HT1080 (cell line): ENCODE measurements around the gene GALNTL6. TPM values are rescaled to one million over a fixed set of nuclear protein-coding genes. Genes with fewer than 3 reads are reported as not detected.
A peak's percentile ranks its signal among the peaks of the same experiment; 100 is the strongest.
"Not testable (repeated sequence)": the region's sequence is repeated elsewhere in the genome, so short reads cannot be mapped to it uniquely, and the experiment has no call there.

Experiments
- DNase-seq: peaks from one replicate; pipeline ENCODE4 v3.0.0-alpha.2; 2015; ENCODE audit warnings: low read depth
- total RNA-seq: library from RNA; depleted of rRNA; stranded (reverse); fragments of >200 nt; shearing (Covaris generic); gene quantifications from 2 replicates; pipeline ENCODE4 v1.2.3, GENCODE V29; 2014

GALNTL6 gene
- total RNA-seq, 1 experiment from 2014 or later, result not detected

GRCh38 chr4:172725581-172725980 lies 912.4 kb downstream of the GALNTL6 start:
- no peak for DNase-seq

DNA sequence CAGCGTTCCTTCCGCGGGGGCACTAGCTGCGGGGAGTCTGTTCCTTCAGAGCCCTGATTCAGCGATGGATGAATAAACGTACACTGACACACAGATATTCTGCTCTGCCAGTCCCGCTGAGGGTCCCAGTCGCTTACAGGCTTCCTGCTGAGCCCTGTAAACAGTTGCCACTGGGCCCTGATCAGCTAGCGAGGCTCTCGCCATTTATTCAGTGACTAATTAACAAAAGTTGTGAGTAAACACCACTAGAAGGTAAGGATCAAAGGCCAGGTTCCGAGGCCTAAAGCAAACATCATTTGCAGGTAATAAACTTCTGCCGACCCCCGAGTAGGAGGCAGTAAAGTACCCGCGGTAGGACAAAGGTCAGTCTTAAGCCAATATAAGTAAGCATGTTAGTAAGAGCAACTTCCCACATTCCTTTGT lies 912.8 kb downstream of the GALNTL6 start:
- no peak for DNase-seq

- DNase-seq, result no peak
Measured at GRCh38 chr4:172727631-172728030, 914.4 kb downstream of the GALNTL6 start.

DNA sequence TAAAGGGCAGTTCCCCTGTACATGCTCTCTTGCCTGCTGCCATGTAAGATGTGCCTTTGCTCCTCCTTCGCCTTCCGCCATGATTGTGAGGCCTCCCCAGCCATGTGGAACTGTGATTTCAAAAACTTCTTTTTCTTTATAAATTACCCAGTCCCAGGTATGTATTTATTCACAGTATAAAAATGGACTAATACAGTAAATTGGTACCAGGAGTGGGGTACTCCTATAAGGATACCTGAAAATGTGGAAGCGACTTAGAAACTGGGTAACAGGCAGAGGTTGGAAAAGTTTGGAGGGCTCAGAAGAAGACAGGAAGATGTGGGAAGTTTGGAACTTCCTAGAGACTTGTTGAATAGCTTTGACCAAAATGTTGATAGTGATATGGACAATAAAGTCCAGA lies 920.4 kb downstream of the GALNTL6 start:
- not testable (repeated sequence) for DNase-seq

GRCh38 chr4:172734555-172734954 lies 921.4 kb downstream of the GALNTL6 start:
- no peak for DNase-seq

DNA sequence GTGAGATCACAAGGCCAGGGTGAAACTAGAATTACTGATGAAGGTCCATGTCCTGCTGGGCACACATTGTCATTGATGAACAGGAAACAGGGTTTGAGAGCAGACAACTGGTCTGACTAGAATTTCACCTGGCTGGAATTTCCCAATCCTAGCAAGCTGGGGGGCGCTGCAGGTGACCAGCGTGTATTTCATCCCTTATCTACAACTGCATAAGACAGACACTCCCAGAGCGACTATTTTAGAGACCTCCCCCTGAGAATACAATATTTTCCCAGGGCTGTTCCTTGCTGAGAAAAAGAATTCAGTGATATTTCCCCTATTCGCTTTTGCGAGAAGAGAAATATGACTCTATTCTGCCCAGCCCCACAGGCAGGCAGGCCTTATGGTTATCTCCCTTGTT lies 922.8 kb downstream of the GALNTL6 start:
- DNase-seq, result no peak

GRCh38 chr4:172740434-172740833 lies 927.2 kb downstream of the GALNTL6 start:
- DNase-seq, result no peak

GRCh38 chr4:172750910-172751309 lies 937.7 kb downstream of the GALNTL6 start:
- no peak for DNase-seq

- DNase-seq, result no peak
Measured at GRCh38 chr4:172751550-172751949, 938.3 kb downstream of the GALNTL6 start.

GRCh38 chr4:172758586-172759340 lies 945.6 kb downstream of the GALNTL6 start:
- peak; percentile 85 for DNase-seq

DNA sequence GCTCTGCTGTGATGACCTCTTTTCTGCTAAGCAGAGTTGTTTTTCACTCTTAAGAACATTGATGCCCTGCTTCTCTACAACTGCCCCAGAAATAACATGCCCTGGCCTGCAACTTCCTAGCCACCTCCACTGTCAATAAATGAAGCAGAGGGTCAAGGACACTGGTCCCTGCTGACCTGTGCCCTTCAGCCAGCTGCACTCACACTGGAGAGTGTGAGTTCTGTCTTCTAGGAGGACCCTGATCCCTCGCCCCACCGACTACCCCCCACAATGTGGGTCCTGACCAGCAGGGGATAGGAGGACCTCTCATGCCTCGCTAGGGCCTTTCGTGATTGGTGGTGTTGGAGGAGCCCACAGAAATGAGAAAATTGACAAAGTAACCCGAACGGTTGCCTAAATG lies 947.3 kb downstream of the GALNTL6 start:
- DNase-seq, result no peak

DNA sequence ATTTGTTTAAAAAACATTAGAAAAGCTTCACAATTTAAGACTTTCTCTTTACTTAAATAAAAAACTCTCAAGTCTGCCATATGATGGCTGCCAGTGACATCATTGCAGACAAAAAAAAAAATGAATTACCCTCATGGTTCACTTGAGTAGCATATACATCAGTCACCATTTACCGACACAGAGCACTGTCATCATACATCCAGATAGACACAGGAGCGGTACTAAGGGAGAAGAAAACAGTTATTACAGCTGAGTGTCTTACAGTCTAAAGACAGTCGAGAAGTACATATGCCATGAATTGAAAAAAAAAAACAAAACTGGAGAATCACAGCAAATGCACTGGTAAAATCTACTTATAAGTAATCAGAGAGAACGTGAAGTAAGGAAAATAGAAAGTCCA lies 949.7 kb downstream of the GALNTL6 start:
- no peak for DNase-seq

- DNase-seq, result no peak
Measured at GRCh38 chr4:172770787-172771186, 957.6 kb downstream of the GALNTL6 start.

DNA sequence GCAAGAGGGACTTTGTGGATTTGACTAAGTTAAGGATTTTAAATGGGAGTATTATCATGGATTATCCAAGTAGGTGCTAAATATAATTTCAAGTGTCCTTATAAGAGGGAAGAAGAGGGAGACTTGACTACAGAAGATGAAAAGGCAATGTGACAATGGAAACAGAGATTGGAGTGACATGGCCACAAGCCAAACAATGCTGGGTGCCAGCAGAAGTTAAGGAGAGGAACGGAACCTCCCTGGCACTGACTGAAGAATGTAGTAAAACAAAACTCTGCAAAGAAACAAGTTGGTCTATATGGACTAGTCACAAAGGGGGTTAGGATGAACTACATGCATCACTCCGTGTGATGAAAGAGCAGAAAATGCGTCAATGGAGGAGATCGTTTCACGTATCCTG lies 959.6 kb downstream of the GALNTL6 start:
- no peak for DNase-seq

DNA sequence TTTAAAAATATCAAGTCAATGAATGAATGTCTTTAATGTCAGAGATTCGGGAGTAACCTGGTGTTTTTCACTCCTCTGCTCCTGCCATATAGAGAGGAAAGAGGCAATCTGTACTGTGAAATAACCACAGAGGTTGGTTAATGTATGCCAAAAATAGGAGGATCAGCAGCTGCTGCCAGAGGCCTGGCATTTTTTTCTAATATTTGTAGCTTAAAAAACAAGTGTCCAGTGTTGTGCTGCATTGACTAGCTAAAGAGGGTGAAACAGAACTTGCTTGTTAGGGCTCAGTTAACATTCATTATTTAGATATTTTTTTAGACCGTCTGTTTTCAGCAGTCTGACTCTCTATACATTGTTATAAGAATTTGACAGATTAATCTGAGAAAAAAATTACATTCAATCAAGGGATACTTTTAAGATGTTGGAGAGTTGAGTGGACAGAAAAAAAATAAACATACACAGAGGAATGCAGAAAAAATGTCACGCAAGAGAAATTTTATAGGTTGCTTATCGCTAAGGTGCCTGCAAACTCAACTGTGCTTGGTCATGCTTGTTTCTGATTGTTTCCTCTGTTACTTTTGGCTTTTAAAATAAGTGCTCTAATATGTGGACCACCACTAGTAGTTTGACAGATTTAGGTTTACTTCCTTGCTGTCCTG lies 963.1 kb downstream of the GALNTL6 start:
- DNase-seq, result no peak

DNA sequence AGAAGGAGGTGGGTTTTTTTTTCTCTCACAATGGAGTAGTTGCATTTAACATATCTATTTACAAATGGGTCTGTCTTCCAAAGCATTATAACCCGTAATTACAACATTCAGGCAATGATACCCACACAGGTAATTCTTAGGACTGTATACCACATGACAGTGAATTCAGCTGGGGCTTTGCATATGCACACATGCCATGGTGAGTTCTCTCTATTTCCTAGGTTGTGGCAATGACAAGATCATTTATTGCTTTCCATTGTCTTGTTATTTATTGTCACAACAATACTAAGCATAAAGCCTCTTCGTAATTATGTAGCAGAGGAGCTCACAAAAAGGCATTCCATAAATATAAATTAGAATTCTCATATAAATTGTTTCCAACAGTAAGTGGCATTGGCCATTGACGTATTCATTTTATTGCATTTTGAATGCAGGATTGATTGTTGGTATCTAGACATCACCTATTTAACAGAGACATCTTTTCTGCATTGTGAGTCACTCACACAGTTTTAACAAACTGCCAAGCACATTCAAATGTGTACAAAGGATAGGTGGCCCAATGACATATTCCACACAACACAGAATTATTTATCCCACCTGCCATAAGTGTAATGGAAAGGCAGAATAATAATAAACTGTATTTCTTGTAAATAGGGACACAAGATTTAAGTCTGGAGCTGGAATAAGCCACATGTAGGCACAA lies 964.7 kb downstream of the GALNTL6 start:
- DNase-seq, result no peak

DNA sequence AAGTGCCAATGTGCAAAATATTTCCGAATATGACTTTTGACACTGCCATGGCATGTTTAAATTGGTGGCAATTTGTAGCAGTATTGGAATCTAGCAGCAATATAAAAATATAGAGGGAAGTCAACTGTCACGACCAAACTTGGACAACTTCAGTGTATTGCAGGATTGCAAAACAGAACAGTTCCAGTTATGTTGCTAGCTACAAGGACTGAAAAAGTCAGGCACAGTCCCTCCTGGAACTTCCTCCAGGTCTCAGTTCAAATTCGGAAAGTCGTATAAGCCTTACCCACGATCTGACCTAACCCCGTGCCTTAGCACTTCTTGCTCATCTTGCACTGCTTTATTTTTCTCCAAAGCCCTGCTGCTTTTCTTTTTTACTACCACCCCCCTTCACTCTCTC lies 965.4 kb downstream of the GALNTL6 start:
- no peak for DNase-seq

GRCh38 chr4:172780566-172781081 lies 967.4 kb downstream of the GALNTL6 start:
- DNase-seq, result no peak

DNA sequence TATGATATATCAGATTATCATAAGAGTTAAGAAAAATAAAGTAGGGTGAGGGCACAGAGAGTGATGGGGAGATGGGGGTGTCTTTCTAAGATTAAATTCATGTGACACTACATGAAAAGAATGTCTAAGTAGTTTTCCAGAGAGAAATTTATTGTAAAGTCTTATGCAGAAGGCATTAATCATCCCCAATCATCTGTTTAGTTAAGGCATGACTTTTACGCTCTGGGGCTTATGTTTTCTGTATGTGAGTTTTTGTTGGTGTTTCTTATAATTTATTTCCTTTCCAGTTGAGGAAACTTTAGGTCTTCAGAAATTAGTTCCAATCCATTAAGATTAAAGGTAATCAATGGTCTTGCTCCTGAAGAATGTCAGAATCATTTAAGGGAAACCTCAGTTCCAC lies 972.4 kb downstream of the GALNTL6 start:
- no peak for DNase-seq

DNA sequence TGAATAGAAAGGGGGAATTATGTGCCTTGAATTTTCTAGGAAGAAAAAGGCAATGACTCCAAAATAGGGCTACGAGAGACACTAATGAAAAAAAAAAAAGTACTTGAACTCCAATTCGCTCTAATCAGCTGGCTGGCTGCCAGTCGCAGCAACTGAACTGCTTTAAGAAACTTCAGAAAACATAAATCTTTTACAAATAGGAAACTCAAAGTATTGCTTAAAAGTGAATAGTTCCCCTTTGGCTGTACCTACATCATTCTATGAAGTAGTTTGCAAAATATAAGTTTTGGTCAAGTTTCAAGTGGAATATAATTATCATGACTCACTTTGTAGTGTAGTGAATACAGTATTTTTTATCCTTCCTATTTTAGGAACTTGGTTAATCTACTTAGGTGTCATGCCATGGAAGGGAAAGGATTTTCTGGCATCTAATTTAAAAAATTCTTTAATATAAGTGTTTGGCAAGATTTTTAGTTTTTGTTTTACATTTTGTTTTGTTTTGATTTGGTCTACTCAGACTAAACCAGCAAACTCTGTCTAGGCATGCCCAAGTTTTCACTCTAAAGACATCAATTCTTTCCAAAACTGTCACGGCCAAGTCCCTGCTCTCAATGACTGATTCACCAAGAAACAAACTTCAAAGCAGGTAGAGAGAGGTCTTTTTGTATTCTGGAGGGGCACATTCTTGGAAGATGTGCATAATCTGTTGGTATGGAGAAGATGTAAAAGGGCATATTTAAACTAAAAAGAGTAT lies 973.0 kb downstream of the GALNTL6 start:
- no peak for DNase-seq

- DNase-seq, result no peak
Measured at GRCh38 chr4:172787111-172787510, 973.9 kb downstream of the GALNTL6 start.
